GM18907 (cell line): ENCODE data around the gene UPF3B.
"Not testable (repeated sequence)": the region's sequence is repeated elsewhere in the genome, so short reads cannot be mapped to it uniquely, and the experiment has no call there.

Source experiments
- ATAC-seq: cut with Tn5 transposase; IDR thresholded peaks from one replicate; pipeline ENCODE4 v1.9.1; 2021; ENCODE audit warnings: mild to moderate bottlenecking, moderate library complexity; ENCODE audit not compliant: unreplicated experiment

Gene UPF3B

GRCh38 chrX:119826399-119826959 lies 26.3 kb downstream of the UPF3B start:
- ATAC-seq: no peak

- ATAC-seq: not testable (repeated sequence)
Observed at GRCh38 chrX:119824221-119824620, 28.5 kb downstream of the UPF3B start.

GRCh38 chrX:119821703-119822102 lies 31.1 kb downstream of the UPF3B start:
- ATAC-seq: peak; percentile 98

- ATAC-seq: no peak
Observed at GRCh38 chrX:119817130-119817690, 35.6 kb downstream of the UPF3B start.

GRCh38 chrX:119816300-119816699 lies 36.5 kb downstream of the UPF3B start:
- ATAC-seq: no peak

- no peak for ATAC-seq
Observed at GRCh38 chrX:119809185-119809666, 43.5 kb downstream of the UPF3B start.

- ATAC-seq: not testable (repeated sequence)
Observed at GRCh38 chrX:119808461-119808860, 44.3 kb downstream of the UPF3B start.

- ATAC-seq: no peak
Observed at GRCh38 chrX:119802546-119802945, 50.2 kb downstream of the UPF3B start.

- ATAC-seq: no peak
Observed at GRCh38 chrX:119801253-119802221, 51.2 kb downstream of the UPF3B start.

- ATAC-seq: peak; percentile 89
Observed at GRCh38 chrX:119791437-119792231, 61.1 kb downstream of the UPF3B start, which contains the start of gene RPL39. Gene RPL39 (minus strand): TSS chrX:119791630. CDS start chrX:119791576, 54 bp downstream.

- ATAC-seq: peak; percentile 34
Observed at GRCh38 chrX:119790977-119791436, 61.8 kb downstream of the UPF3B start.

GRCh38 chrX:119784747-119785446 lies 67.9 kb downstream of the UPF3B start:
- peak; percentile 63 for ATAC-seq
